GM23248 (cell line): ENCODE data around the gene NLK.

Experiments
- EZH2 ChIP-seq: fragments of 200-600 bp; sonication (generic); IDR thresholded peaks from 2 replicates; pipeline ENCODE4 v1.6.1; 2018; ENCODE audit warnings: antibody characterized with exemption, mild to moderate bottlenecking; ENCODE audit not compliant: insufficient read depth, poor library complexity, severe bottlenecking
- EZH2phosphoT487 ChIP-seq: fragments of 200-600 bp; sonication (generic); IDR thresholded peaks from 2 replicates; pipeline ENCODE4 v1.6.1; 2018; ENCODE audit warnings: antibody characterized with exemption, moderate library complexity, mild to moderate bottlenecking, low read depth; ENCODE audit not compliant: insufficient read depth

- TF ChIP-seq EZH2 (no peak), EZH2phosphoT487 (no peak)
These were observed 86.3 kb downstream of the NLK start for GRCh38 chr17:28128779-28129178.
